Ovary (tissue), 9 donors: ENCODE data around the gene UHMK1. TPM values are rescaled to one million over a fixed set of nuclear protein-coding genes. Genes with fewer than 3 reads are reported as not detected.

Source experiments
- DNase-seq, 5 donors: peaks; one replicate each; pipeline ENCODE4 v3.0.0-alpha.2; 2019 to 2020
- H3K27ac ChIP-seq, 2 donors: fragments of 200-600 bp; one replicate each; pipeline versions ENCODE4 v1.5.1 to v1.8.0; 2019 to 2022
- H3K27me3 ChIP-seq: fragments of 200-600 bp; one replicate; pipeline ENCODE4 v1.8.0; 2022
- H3K36me3 ChIP-seq: fragments of 200-600 bp; sonication (generic); one replicate; pipeline ENCODE4 v1.5.1; 2019
- H3K4me1 ChIP-seq: one replicate; pipeline ENCODE4 v1.8.1; 2013; ENCODE audit warnings: mild to moderate bottlenecking, moderate library complexity; ENCODE audit not compliant: insufficient read depth
- H3K4me3 ChIP-seq: fragments of 200-600 bp; sonication (generic); one replicate; pipeline ENCODE4 v1.5.1; 2017
- H3K9me3 ChIP-seq, 2 donors: fragments of 200-600 bp in 1 of 2; sonication (generic) in 1 of 2; one replicate each; pipeline versions ENCODE4 v1.5.1 to v1.8.1; 2013 to 2019; ENCODE audit warnings: mild to moderate bottlenecking in 1 of 2, moderate library complexity in 1 of 2
- CTCF ChIP-seq, 3 donors: fragments of 450-650 bp in 2 of 3; fragments of 200-600 bp in 1 of 3; IDR thresholded peaks; one replicate each; pipeline versions ENCODE4 v1.5.1 to v1.8.0; 2016 to 2022; ENCODE audit warnings: antibody characterized with exemption in 3 of 3, mild to moderate bottlenecking in 1 of 3
- EP300 ChIP-seq: sonication (generic); formaldehyde crosslinking; IDR thresholded peaks from one replicate; pipeline ENCODE4 v1.6.1; 2017; ENCODE audit warnings: antibody characterized with exemption
- POLR2A ChIP-seq: fragments of 450-650 bp; IDR thresholded peaks from one replicate; pipeline ENCODE4 v1.6.1; 2017; ENCODE audit warnings: antibody characterized with exemption, mild to moderate bottlenecking, moderate library complexity
- WGBS, 3 donors: extraction: QIAGEN DNeasy Blood & Tissue Kit in 1 of 3; methylation state at CpG; one replicate each; pipeline versions ENCODE4 v1.1.5 to v1.1.7; 2013 to 2017; 5-methylcytosine and 5-hydroxymethylcytosine counted together
- intact Hi-C, 4 donors: fragments of 100-400 bp; cut with DNase I; formaldehyde crosslinking; loops; one replicate each; pipeline versions ENCODE4 v1.11.0 to v1.15.1; 2022 to 2023
- polyA plus RNA-seq, 2 donors: library from polyadenylated mRNA; stranded (reverse); fragments of 200-250 nt in 1 of 2; fragments of 350-450 nt in 1 of 2; fragmentation: Illumina TruSeq in 1 of 2; extraction: RNeasy Lipid Tissue Mini Kit (QIAGEN cat#74804) in 1 of 2; gene quantifications; one replicate each; pipeline ENCODE4 v1.2.3, GENCODE V29; 2013 to 2014
- total RNA-seq, 7 donors: library from RNA; depleted of rRNA in 2 of 7; stranded (reverse); fragments of >200 nt in 2 of 7; fragmentation: NEBNext Ultra II Directional in 3 of 7; extraction: Animal tissue kit (Norgen Biotek cat#: 25700) in 3 of 7; gene quantifications; one replicate each; pipeline versions ENCODE4 v1.1.0 to v1.2.4, GENCODE V29; 2016 to 2023
- donor health status: DM: no; HTN: no; CAD: no; lungs with moderate emphysema.
- donor health status: DM: no; HTN: no; CAD: no.
- donor health status: Bipolar disorder and iron deficiency.
- donor health status: DM: yes; HTN: yes; CAD: no.
- donor health status: DM: no; HTN: no; CAD: no.
- donor health status: DM: yes; HTN: yes; CAD: no.

The UHMK1 gene
- total and polyA plus RNA-seq, 9 donors, result 8.2 to 36.8 (median 24.3) TPM

GRCh38 chr1:162463021-162463420 is 34.6 kb upstream of the UHMK1 start:
- H3K27me3 ChIP-seq, result no peaks in the 10 kb centered on the region
- H3K4me3 ChIP-seq, result no peak overlapping the region
- no peaks in the 10 kb centered on the region for H3K9me3 ChIP-seq
- no peaks in the 10 kb centered on the region for H3K4me1 ChIP-seq
- H3K36me3 ChIP-seq, result no peaks in the 10 kb centered on the region
- WGBS, 3 donors, result 29 to 43% (median 33%) methylated on average over 1 of the region's 1 CpG
- DNase-seq, result no peak
- H3K27ac ChIP-seq, result no peak overlapping the region
- intact Hi-C loops, result no loop called here
- TF ChIP-seq EP300 (no peak), CTCF (IDR thresholded peaks at IDR 0.05) (no peak), POLR2A (no peak)

- no peaks in the 10 kb centered on the region for H3K9me3 ChIP-seq
- H3K4me3 ChIP-seq, result no peak overlapping the region
- H3K36me3 ChIP-seq, result no peaks in the 10 kb centered on the region
- TF ChIP-seq EP300 (no peak), POLR2A (no peak), CTCF (IDR thresholded peaks at IDR 0.05) (no peak)
- intact Hi-C loops, result no loop called here
- WGBS, 3 donors, result 80 to 88% (median 87%) methylated on average over 3 of the region's 3 CpGs
- H3K4me1 ChIP-seq, result no peaks in the 10 kb centered on the region
- H3K27ac ChIP-seq, result no peak overlapping the region
- no peaks in the 10 kb centered on the region for H3K27me3 ChIP-seq
- DNase-seq, result no peak
These were observed 30.8 kb upstream of the UHMK1 start for GRCh38 chr1:162466797-162467196.

GRCh38 chr1:162470216-162470615 is 27.4 kb upstream of the UHMK1 start:
- no peaks in the 10 kb centered on the region for H3K9me3 ChIP-seq
- TF ChIP-seq CTCF (IDR thresholded peaks at IDR 0.05) (no peak), POLR2A (no peak), EP300 (no peak)
- H3K4me1 ChIP-seq, result no peaks in the 10 kb centered on the region
- H3K27me3 ChIP-seq, result no peaks in the 10 kb centered on the region
- H3K36me3 ChIP-seq, result no peaks in the 10 kb centered on the region
- no peak overlapping the region for H3K4me3 ChIP-seq
- H3K27ac ChIP-seq, result no peak overlapping the region
- DNase-seq, result no peak
- intact Hi-C loops, result no loop called here
- WGBS, 3 donors, result 66 to 75% (median 69%) methylated on average over 2 of the region's 2 CpGs

- intact Hi-C loops, result no loop called here
- DNase-seq, result no peak
- H3K27ac ChIP-seq, result no peak overlapping the region
- TF ChIP-seq EP300 (no peak), POLR2A (no peak), CTCF (IDR thresholded peaks at IDR 0.05) (no peak)
- no peaks in the 10 kb centered on the region for H3K36me3 ChIP-seq
- no peaks in the 10 kb centered on the region for H3K27me3 ChIP-seq
- H3K9me3 ChIP-seq, result no peaks in the 10 kb centered on the region
- 34 to 43% (median 35%) methylated on average over 6 of the region's 6 CpGs for WGBS, 3 donors
- no peak overlapping the region for H3K4me3 ChIP-seq
- no peaks in the 10 kb centered on the region for H3K4me1 ChIP-seq
These were observed 26.2 kb upstream of the UHMK1 start for GRCh38 chr1:162471290-162471853.
